ENCODE results near the gene PNPT1. TPM values are rescaled to one million over a fixed set of nuclear protein-coding genes. Genes with fewer than 3 reads are reported as not detected.

PNPT1 gene
- total RNA-seq, 1 experiment from 2014 or later = 31.7 TPM

DNA sequence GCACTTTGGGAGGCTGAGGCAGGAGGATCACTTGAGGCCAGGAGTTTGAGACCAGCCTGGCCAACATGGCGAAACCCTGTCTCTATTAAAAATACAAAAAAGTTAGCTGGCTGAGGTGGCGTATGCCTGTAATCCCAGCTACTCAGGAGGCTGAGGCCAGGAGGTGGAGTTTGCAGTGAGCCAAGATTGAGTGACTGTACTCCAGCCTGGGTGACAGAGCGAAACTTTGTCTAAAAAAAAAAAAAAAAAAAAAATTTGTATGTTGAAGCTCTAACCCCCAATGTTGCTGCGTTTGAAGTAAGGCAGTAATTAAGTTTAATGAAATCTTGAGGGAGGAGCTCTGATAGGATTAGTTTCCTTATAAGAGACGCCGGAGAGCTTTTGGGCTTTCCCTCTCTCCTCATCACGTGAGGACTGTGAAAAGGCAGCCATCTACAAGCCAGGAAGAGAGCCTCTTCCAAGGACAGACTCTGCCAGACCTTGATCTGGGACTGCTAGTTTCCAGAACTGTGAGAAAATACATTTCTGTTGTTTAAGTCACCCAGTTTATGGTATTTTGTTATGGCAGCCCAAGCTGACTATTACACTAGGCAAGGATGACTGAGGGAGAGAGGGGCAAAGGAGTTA is 11.5 kb upstream of the PNPT1 start:
- ChIA-PET CTCF (interaction anchor here (0.7 kb wide), 1 partner anchor 1803 kb away, joined by 3 read pairs; no protein-coding TSS in a partner anchor), POLR2A (no interaction called here), RAD21 (ENCODE audit: low non-redundant PET in 1 of 2, low total read pairs in 2 of 2, uncharacterized antibody in 2 of 2, unreplicated experiment in 2 of 2) (no interaction called here)
- Histone ChIP-seq H3K36me3 (ENCODE audit: control insufficient read depth in 1 of 2, insufficient read depth in 2 of 2, low read length in 2 of 2) (no peaks in the 10 kb centered on the region), H3K27me3 (ENCODE audit: insufficient read depth, low read length) (0 out of 2 replicates have a peak, but pooled peaks cover 3% of the 10 kb centered on the region), H3K9me3 (ENCODE audit: control insufficient read depth in 1 of 2, insufficient read depth in 1 of 2, low read depth in 1 of 2, low read length in 2 of 2) (no peaks in the 10 kb centered on the region), H3K27ac (ENCODE audit: low read depth, low read length) (no peak overlapping the region), H3K4me1 (ENCODE audit: control insufficient read depth in 1 of 2, insufficient read depth in 2 of 2, low read length in 2 of 2) (no peaks in the 10 kb centered on the region), H3K4me2 (ENCODE audit: low read length) (no peak overlapping the region), H3K4me3 (replicated peaks in 1 of 2; ENCODE audit: low read depth in 1 of 2, low read length in 2 of 2) (no peak overlapping the region), H3K79me2 (ENCODE audit: insufficient read depth, low read length) (no peaks in the 10 kb centered on the region), H3K9ac (ENCODE audit: low read length) (no peak overlapping the region), H3K9me2 (ENCODE audit: insufficient read depth) (no peaks in the 10 kb centered on the region), H2AFZ (ENCODE audit: low read depth, low read length, poor library complexity, severe bottlenecking) (no peak overlapping the region), H4K20me1 (ENCODE audit: insufficient read depth) (no peaks in the 10 kb centered on the region)
- ATAC-seq (no peak), DNase-seq (ENCODE audit: low read depth, low spot score) (no peak)
- no peak for TF ChIP-seq FOSL1 (IDR thresholded peaks at IDR 0.05; ENCODE audit: low read depth)
- TF ChIP-seq SRF (IDR thresholded peaks at IDR 0.05; ENCODE audit: low read depth) = no peak
- TF ChIP-seq, protein P1, sequence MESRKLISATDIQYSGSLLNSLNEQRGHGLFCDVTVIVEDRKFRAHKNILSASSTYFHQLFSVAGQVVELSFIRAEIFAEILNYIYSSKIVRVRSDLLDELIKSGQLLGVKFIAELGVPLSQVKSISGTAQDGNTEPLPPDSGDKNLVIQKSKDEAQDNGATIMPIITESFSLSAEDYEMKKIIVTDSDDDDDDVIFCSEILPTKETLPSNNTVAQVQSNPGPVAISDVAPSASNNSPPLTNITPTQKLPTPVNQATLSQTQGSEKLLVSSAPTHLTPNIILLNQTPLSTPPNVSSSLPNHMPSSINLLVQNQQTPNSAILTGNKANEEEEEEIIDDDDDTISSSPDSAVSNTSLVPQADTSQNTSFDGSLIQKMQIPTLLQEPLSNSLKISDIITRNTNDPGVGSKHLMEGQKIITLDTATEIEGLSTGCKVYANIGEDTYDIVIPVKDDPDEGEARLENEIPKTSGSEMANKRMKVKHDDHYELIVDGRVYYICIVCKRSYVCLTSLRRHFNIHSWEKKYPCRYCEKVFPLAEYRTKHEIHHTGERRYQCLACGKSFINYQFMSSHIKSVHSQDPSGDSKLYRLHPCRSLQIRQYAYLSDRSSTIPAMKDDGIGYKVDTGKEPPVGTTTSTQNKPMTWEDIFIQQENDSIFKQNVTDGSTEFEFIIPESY (IDR thresholded peaks at IDR 0.05; ENCODE audit: extremely low read depth, insufficient replicate concordance, low read length) = no peak
- TF ChIP-seq CBX3 (IDR thresholded peaks at IDR 0.05; ENCODE audit: low read depth) = no peak
- TF ChIP-seq EGR1 (IDR thresholded peaks at IDR 0.05; ENCODE audit: low read depth) = no peak
- no peak for TF ChIP-seq ZFX (IDR thresholded peaks at IDR 0.05)
- TF ChIP-seq, protein P2, sequence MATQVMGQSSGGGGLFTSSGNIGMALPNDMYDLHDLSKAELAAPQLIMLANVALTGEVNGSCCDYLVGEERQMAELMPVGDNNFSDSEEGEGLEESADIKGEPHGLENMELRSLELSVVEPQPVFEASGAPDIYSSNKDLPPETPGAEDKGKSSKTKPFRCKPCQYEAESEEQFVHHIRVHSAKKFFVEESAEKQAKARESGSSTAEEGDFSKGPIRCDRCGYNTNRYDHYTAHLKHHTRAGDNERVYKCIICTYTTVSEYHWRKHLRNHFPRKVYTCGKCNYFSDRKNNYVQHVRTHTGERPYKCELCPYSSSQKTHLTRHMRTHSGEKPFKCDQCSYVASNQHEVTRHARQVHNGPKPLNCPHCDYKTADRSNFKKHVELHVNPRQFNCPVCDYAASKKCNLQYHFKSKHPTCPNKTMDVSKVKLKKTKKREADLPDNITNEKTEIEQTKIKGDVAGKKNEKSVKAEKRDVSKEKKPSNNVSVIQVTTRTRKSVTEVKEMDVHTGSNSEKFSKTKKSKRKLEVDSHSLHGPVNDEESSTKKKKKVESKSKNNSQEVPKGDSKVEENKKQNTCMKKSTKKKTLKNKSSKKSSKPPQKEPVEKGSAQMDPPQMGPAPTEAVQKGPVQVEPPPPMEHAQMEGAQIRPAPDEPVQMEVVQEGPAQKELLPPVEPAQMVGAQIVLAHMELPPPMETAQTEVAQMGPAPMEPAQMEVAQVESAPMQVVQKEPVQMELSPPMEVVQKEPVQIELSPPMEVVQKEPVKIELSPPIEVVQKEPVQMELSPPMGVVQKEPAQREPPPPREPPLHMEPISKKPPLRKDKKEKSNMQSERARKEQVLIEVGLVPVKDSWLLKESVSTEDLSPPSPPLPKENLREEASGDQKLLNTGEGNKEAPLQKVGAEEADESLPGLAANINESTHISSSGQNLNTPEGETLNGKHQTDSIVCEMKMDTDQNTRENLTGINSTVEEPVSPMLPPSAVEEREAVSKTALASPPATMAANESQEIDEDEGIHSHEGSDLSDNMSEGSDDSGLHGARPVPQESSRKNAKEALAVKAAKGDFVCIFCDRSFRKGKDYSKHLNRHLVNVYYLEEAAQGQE (IDR thresholded peaks at IDR 0.05; ENCODE audit: low read depth) = no peak
- intact Hi-C loops (cut with micrococcal nuclease) = no loop called here
- no TSS peak for BruUV-seq (replicated peaks)
